AG10803 (cell line): ENCODE data around the gene TMEM169.
A peak's percentile ranks its signal among the peaks of the same experiment; 100 is the strongest.

Experiments
- DNase-seq: peaks from one replicate; pipeline ENCODE4 v3.0.0; 2010; ENCODE audit warnings: low read depth
- H3K4me3 ChIP-seq: 2 replicates; pipeline ENCODE4 v1.5.1; 2011; ENCODE audit warnings: mild to moderate bottlenecking, low read length, control low read depth
- TF ChIP-seq, protein P1 (sequence below): conservative IDR thresholded peaks from 2 replicates; pipeline ENCODE4 v1.5.1; 2011; ENCODE audit warnings: mild to moderate bottlenecking, low read length, control low read depth, inconsistent platforms

TMEM169 gene

DNA sequence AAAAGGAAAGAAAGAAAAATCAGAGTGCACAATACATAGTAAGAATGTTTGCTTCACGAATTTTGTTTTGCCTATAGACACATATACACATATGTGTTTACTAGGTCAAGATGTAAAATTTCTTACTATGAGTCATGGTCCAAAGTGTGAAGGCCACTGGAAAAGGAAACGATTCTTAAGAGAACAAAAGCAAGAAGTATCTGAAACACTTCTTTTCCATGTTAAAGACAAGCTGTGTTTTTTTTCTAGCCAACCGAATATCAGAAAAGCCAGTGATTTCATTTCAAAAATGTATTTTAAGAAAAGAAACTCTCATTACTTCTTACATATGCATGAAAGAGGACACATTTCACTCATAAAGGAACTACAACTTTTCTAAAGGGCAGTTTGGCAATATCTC is 25.0 kb upstream of the TMEM169 start:
- DNase-seq, result no peak
- H3K4me3 ChIP-seq, result no peak overlapping the region
- TF ChIP-seq, protein P1, sequence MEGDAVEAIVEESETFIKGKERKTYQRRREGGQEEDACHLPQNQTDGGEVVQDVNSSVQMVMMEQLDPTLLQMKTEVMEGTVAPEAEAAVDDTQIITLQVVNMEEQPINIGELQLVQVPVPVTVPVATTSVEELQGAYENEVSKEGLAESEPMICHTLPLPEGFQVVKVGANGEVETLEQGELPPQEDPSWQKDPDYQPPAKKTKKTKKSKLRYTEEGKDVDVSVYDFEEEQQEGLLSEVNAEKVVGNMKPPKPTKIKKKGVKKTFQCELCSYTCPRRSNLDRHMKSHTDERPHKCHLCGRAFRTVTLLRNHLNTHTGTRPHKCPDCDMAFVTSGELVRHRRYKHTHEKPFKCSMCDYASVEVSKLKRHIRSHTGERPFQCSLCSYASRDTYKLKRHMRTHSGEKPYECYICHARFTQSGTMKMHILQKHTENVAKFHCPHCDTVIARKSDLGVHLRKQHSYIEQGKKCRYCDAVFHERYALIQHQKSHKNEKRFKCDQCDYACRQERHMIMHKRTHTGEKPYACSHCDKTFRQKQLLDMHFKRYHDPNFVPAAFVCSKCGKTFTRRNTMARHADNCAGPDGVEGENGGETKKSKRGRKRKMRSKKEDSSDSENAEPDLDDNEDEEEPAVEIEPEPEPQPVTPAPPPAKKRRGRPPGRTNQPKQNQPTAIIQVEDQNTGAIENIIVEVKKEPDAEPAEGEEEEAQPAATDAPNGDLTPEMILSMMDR, result no peak

DNA sequence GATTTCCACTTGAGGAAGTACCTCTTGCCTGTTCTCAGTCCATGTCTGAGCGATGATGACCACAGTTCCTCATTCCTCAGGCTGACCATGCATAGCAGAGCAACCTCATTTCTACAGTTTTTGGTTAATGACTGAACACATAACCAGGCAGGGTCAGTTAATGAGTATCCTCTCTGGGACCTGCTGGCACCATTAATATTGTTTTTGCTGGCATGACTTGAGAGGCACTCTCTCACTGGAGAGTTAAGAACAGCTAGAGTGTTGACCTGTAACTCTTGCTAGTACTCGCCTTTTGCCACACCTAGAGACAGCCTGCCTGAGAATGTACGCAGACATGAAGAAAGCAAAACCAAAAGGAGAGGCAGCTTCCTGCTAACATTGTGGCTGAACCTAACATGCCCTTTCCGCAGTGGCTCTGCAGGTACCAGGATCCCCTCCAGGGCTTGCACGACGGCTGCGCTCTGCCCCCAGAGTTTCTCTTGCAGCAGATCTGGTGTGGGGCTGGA is 24.0 kb upstream of the TMEM169 start:
- H3K4me3 ChIP-seq, result no peak overlapping the region
- DNase-seq, result peak; percentile 86

DNA sequence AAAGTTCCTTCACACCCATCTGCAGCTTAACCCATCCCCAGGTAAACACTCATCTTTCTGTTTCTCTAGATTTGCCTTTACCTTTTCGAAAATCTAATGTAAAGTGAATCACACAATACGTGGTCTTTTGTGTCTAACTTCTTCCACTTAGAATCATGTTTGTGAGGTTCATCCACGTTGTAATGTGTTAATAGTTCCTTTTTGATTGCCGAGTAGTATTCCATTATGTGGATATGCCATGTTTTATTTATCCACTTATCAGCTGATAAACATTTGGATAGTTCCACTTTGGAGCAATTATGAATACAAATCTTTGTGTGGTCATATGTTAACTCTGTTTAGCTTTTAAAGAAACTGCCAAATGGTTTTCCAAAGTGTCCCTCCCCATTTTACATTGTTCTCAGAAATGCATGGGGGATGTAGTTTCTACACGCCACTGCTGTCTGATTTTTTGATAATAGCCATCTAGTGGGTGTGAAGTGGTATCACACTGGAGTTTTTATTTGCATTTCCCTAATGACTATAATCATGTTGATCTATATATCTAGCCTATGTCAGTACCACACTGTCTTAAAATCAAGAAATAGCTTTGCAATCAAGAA is 22.4 kb upstream of the TMEM169 start:
- H3K4me3 ChIP-seq, result no peak overlapping the region
- TF ChIP-seq, protein P1, result peak; percentile 30
- DNase-seq, result no peak

More for the DNA sequence above, 24.0 kb upstream of the TMEM169 start:
- TF ChIP-seq, protein P1, result no peak

DNA sequence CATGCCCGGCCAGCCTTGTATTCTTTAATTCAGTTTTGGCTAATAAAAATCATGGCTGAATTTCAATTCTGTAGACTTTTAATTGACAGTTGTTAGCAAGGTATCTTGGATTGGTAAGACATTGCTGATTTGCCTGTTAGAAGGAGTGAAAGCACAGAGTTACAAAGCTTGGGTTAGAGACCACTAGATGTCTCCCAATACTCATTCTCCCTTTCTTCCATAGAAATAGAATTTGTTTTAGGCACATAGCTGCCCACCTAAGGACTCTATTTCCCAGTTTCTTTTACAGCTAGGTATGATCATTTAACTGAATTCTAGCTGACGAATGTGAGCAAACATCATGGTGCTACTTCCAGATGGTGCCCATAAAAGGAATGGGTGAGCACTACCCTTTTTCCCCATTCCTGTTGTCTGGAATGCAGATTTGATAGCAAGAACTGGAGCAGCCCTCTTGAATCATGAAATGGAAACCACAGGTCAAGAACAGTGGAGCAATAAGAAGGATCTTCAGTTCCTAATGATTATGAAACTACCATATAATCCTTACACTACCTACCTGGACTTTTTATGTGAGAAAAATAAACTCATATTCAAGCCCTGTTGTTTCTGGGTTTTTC is 17.6 kb upstream of the TMEM169 start:
- no peak overlapping the region for H3K4me3 ChIP-seq
- TF ChIP-seq, protein P1, result no peak
- DNase-seq, result peak; percentile 58

DNA sequence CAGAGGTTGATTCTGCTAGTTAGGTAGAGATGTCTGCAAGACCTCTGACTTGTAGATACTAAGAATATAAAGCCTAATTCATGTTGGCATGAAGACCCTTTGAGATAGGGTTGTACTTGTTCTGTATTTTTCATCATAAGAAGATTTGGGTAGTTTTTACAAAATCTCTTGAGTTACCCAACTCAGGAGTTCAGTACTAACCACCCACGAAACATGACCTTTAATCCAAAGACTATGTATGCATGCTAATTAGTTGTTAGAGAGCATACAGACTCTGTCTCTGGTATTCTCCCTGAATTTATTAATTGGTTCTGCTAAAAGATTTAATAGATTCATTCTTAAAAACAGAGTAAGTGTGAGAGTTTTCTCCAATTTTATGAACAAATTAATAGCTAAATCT is 17.1 kb upstream of the TMEM169 start:
- TF ChIP-seq, protein P1, result no peak
- H3K4me3 ChIP-seq, result no peak overlapping the region
- no peak for DNase-seq

DNA sequence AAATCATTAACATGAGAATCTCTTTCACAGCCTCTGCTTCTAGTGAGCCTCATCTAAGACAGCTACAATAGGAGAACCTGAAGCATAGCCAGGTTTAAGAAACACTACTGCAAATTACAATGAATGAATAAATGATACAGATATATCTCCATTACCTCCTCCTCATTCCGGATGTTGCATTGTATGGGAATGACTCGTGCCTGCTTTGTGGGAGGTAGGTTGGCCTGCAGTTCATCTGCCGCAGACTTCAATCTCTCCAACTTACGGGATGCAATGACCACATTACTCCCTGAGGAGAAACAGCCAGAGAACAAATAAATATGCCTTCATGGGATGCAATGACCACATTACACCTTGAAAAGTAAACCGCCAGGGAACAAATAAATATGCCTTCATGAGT is 15.5 kb upstream of the TMEM169 start:
- no peak overlapping the region for H3K4me3 ChIP-seq
- DNase-seq, result peak; percentile 56
- TF ChIP-seq, protein P1, result no peak

DNA sequence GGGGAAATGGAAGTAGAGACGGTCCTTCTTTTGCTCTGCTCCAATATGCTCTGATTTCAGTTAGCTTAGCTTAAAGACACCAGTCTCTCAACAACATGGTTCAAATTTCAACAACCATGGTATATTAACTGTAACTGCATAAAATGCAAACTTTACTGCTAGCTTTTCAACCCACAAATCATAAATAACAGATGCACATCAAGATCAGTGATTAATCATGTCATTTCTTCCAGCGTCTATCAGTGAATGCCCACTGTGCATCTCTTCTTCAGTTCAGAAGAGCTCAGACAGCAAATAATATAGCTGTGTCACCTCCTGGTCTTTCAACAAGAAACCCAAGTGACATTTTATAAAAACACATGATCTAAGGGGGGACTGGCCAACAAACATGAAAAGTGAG is 12.7 kb upstream of the TMEM169 start:
- H3K4me3 ChIP-seq, result no peak overlapping the region
- no peak for DNase-seq
- TF ChIP-seq, protein P1, result no peak
